GM20000 (cell line): ENCODE measurements around the gene NXPH3.

Experiments used
- DNase-seq: peaks from one replicate; pipeline ENCODE4 v3.0.0; 2012; ENCODE audit warnings: low spot score
- CTCF ChIP-seq: IDR thresholded peaks from 2 replicates; pipeline ENCODE4 v1.5.1; 2012; ENCODE audit warnings: mild to moderate bottlenecking, control low read depth; ENCODE audit errors: extremely low read depth, missing control alignments

The NXPH3 gene

GRCh38 chr17:49578952-49579500, 3.4 kb downstream of the NXPH3 start:
- DNase-seq: no peak
- TF ChIP-seq CTCF: no peak

GRCh38 chr17:49579522-49579921, 3.9 kb downstream of the NXPH3 start:
- no peak for DNase-seq
- no peak for TF ChIP-seq CTCF

- no peak for TF ChIP-seq CTCF
- no peak for DNase-seq
Measured at GRCh38 chr17:49580055-49580721, 4.5 kb downstream of the NXPH3 start.

- no peak for TF ChIP-seq CTCF
- no peak for DNase-seq
Measured at GRCh38 chr17:49580981-49581647, 5.4 kb downstream of the NXPH3 start.

GRCh38 chr17:49581648-49581998, 6.0 kb downstream of the NXPH3 start:
- TF ChIP-seq CTCF: no peak

GRCh38 chr17:49582055-49582722, 6.5 kb downstream of the NXPH3 start:
- no peak for TF ChIP-seq CTCF
- DNase-seq: no peak

More at GRCh38 chr17:49581648-49581998, 6.0 kb downstream of the NXPH3 start:
- no peak for DNase-seq

GRCh38 chr17:49582789-49583188, 7.1 kb downstream of the NXPH3 start:
- no peak for DNase-seq
- no peak for TF ChIP-seq CTCF
